ENCODE results near the gene CES3. TPM values are rescaled to one million over a fixed set of nuclear protein-coding genes. Genes with fewer than 3 reads are reported as not detected.
"Not testable (repeated sequence)": the region's sequence is repeated elsewhere in the genome, so short reads cannot be mapped to it uniquely, and the experiment has no call there.

CES3 gene
- total RNA-seq, 2 experiments from 2014 or later = 2.3 to 4.5 TPM

DNA sequence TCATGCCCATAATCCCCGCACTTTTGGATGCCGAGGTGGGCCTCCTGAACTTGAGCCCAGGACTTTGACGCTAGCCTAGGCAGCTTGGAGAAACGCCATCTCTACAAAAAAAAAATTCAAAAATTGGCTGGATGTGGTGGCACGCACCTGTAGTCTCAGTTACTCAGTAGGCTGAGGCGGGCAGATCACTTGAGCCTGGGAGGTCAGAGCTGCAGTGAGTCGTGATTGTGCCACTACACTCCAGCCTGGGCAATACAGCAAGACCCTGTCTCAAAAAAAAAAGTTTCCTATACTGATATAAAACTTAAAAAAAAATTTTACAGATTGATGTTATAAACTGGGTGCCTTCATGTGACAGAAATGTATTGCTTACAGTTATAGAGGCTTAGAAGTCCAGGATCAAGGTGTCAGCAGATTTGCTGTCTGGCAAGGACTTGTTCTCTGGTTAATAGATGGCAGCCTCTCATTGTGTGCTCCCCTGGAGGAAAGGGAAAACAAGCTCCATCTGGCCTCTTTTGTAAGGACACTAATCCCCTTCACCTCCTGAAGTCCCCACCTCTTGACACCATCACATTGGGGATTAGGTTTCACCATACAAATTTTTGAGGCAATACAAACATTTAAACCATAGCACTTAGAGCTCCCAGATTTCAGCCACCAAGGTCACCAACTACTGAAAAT is 8.5 kb upstream of the CES3 start:
- peaks cover 28% of the 10 kb centered on the region for H3K27me3 Mint-ChIP-seq
- H3K4me3 Mint-ChIP-seq = no peak overlapping the region
- ATAC-seq (no peak), DNase-seq (no peak)
- H3K4me1 Mint-ChIP-seq = peaks cover 34% of the 10 kb centered on the region
- H3K36me3 Mint-ChIP-seq = peaks cover 9% of the 10 kb centered on the region
- H3K27ac Mint-ChIP-seq = no peak overlapping the region
- peaks cover 3% of the 10 kb centered on the region for H3K9me3 Mint-ChIP-seq (ENCODE audit: low read depth)
- CTCF ChIA-PET = interaction anchor here (1.0 to 2.3 kb wide), 14 partner anchors 8 to 475 kb away, joined by 3 to 8 read pairs (median 4); partner anchors contain the start of gene CES3

DNA sequence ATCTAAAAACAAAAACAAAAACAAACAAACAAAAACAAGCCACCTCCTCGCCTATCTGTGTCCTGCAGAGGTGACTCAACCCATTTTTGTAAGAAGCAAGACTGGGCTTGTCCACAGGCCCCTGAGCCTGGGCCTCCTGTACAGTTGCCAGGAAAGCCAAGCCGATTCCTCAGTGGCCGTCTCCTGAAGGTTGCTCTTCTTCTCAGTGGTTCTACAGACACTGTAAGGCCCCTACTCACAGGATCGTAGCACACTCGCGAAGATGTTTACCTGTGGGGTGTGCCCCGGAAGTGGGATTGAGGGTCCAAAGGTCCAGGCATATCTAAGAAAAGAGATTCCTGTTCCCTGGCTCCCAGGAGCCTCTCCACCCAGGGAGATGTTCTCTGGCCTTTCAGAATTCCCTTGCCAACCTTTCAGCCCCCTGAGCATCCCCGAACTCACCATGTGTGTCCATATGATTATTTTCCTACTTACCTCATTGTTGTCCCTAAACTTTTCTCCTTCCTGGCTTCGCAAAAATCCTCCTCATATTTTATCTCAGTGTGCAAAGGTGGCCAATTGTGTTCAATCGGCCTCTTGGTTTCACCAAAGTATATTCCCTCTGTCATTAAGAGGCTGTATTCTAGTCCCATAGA is 7.5 kb upstream of the CES3 start:
- Mint-ChIP-seq H3K9me3 (ENCODE audit: low read depth) (peaks cover 3% of the 10 kb centered on the region), H3K36me3 (peaks cover 9% of the 10 kb centered on the region), H3K27ac (no peak overlapping the region), H3K27me3 (peaks cover 23% of the 10 kb centered on the region), H3K4me1 (peaks cover 36% of the 10 kb centered on the region), H3K4me3 (no peak overlapping the region)
- CTCF ChIA-PET = interaction anchor here (0.5 to 2.3 kb wide), 36 partner anchors 7 to 488 kb away, joined by 3 to 13 read pairs (median 4); partner anchors contain the start of genes B3GNT9, CES3, FBXL8 and HSF4
- no peak for DNase-seq
- no peak for ATAC-seq

DNA sequence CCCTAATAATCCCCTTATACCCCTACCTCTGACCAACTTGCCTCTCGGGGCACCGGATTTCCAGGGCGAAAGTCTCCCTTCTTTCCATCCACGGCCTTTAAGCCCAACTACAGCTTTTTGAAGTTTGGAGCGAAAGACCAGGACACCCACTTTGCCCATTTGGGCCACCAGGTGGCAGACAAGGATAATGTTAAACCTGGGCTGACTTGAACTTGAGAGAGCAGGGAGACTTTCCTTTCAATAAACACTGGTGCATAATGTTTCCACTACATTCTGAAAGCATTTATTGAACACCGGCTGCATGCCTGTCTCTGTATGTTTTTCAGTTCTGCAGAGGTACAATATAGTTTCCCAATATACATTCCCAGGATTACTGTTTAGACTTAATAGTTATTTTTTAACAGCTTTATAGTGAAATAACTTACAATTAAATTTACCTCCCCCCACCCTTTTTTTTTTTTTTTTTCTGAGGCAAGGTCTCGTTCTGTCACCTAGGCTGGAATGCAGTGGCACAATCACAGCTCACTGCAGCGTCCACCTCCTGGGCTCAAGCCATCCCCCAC is 6.9 kb upstream of the CES3 start:
- DNase-seq = peak; percentile 88
- CTCF ChIA-PET = interaction anchor here (0.5 to 2.3 kb wide), 32 partner anchors 11 to 488 kb away, joined by 3 to 13 read pairs (median 4); partner anchors contain the start of genes B3GNT9, FBXL8, HSF4 and PDP2
- Mint-ChIP-seq H3K9me3 (ENCODE audit: low read depth) (peaks cover 3% of the 10 kb centered on the region), H3K27ac (no peak overlapping the region), H3K4me1 (peaks cover 40% of the 10 kb centered on the region), H3K27me3 (peaks cover 21% of the 10 kb centered on the region), H3K4me3 (no peak overlapping the region), H3K36me3 (peaks cover 9% of the 10 kb centered on the region)
- ATAC-seq = peak; percentile 89

DNA sequence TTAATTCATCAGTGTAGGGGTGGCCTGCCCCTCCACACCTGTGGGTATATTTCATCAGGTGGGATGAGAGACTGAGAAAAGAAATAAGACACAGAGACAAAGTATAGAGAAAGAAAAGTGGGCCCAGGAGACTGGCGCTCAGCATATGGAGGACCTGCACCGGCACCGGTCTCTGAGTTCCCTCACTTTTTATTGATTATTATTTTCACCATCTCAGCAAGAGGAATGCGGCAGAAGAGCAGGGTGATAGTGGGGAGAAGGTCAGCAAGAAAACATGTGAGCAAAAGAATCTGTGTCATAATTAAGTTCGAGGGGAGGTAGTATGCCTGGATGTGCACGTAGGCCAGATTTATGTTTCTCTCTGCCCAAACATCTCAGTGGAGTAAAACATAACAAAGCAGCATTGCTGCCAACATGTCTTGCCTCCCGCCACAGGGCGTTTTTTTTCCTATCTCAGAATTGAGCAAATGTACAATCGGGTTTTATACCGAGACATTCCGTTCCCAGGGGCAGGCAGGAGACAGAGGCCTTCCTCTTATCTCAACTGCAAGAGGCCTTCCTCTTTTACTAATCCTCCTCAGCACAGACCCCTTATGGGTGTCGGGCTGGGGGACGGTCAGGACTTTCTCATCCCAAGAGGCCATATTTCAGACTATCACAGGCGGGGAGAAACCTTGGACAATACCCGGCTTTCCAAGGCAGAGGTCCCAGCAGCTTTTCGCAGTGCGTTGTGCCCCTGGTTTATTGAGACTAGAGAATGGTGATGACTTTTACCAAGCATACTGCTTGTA is 5.5 kb upstream of the CES3 start:
- not testable (repeated sequence) for H3K4me3 Mint-ChIP-seq; DNase-seq; H3K9me3 Mint-ChIP-seq (ENCODE audit: low read depth); ATAC-seq; H3K27ac Mint-ChIP-seq; H3K36me3 Mint-ChIP-seq
- CTCF ChIA-PET = interaction anchor here (1.3 to 7.4 kb wide), 3 partner anchors 12 to 204 kb away, joined by 3 to 86 read pairs (median 15); partner anchors contain the start of genes FBXL8 and TRADD
- H3K27me3 Mint-ChIP-seq = peaks cover 15% of the 10 kb centered on the region
- H3K4me1 Mint-ChIP-seq = peaks cover 31% of the 10 kb centered on the region

DNA sequence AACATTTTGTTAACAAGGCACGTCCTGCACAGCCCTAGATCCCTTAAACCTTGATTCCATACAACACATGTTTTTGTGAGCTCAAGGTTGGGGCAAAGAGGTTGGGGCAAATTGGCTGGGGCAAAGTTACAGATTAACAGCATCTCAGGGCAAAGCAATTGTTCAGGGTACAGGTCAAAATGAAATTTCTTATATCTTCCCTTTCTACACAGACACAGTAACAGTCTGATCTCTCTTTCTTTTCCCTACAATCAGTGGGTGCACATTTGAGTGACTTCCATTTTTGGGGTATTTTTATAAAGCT is 5.0 kb upstream of the CES3 start:
- not testable (repeated sequence) for ATAC-seq; H3K9me3 Mint-ChIP-seq (ENCODE audit: low read depth); DNase-seq; H3K36me3 Mint-ChIP-seq; H3K27ac Mint-ChIP-seq; H3K4me3 Mint-ChIP-seq
- peaks cover 15% of the 10 kb centered on the region for H3K27me3 Mint-ChIP-seq
- CTCF ChIA-PET = interaction anchor here (1.3 to 7.4 kb wide), 4 partner anchors 12 to 204 kb away, joined by 3 to 86 read pairs (median 17); partner anchors contain the start of genes FBXL8 and TRADD
- peaks cover 33% of the 10 kb centered on the region for H3K4me1 Mint-ChIP-seq

DNA sequence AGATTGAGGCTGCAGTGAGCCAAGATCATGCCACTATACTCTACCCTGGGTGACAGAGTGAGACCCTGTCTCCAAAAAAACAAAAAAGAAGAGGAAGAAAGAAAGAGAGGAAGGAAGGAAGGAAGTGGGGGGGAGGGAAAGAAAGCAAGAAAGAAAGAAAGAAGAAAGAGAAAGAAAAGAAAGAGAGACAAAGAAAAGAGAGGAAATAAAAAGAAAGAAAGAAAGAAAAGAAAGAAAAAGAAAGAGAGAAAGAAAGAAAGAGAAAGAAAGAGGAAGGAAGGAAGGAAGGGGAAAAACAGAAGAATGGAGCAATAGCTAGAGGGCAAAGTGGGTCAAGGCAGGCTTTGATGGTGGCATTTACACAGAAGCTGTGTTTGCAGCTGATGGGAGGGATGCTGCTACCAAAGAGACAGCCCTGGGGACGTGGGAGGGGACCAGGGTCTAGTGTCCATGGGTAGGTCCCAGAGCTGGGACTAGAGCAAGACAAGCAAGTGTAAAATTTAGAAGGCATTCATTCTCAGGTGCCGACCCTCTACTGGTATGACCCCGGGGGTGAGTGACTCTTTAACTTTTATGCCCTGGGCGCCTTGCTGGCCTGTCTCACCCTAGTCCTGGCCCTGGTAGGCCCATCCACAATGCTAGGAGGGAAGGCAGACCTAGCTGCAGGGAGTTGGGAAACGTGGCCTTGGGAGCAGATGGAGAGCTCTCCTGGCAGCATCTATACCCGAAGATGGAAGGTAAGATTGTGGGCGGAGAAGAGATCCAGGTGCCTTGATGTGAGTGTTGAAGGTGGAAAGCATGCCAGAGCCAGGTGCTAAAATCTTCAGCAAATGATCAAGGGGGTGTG is 2.0 kb upstream of the CES3 start:
- H3K27me3 Mint-ChIP-seq = no peaks in the 10 kb centered on the region
- CTCF ChIA-PET = interaction anchor here (0.8 to 7.4 kb wide), 15 partner anchors 9 to 285 kb away, joined by 3 to 86 read pairs (median 5); partner anchors contain the start of genes B3GNT9, FBXL8, TMEM208 and TRADD
- no peak overlapping the region for H3K4me3 Mint-ChIP-seq
- H3K9me3 Mint-ChIP-seq (ENCODE audit: low read depth) = no peaks in the 10 kb centered on the region
- H3K36me3 Mint-ChIP-seq = no peaks in the 10 kb centered on the region
- ATAC-seq (no peak), DNase-seq (no peak)
- peak overlapping the region; percentile 22 for H3K27ac Mint-ChIP-seq
- peaks cover 31% of the 10 kb centered on the region for H3K4me1 Mint-ChIP-seq

DNA sequence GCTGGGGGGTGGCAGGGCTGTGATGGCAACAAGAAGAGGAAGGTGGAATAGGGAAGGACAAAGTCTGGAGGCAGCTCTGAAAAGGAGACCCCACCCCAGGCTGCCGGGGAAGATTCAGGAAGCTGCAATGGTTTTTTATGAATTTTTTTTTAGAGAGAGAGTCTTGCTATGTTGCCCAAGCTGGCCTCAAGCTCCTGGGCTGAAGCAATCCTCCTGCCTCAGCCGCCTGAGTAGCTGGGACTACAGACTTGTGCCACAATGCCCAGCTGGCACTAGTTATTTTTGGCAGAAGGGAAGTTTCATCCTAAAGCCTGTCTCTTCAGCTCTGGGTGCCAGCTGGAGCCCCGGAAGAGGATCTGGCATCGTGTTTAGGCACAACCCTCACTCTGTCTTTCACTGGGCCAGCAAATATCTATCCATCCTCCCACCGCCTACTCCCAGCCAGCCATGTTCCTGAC is 1.3 kb upstream of the CES3 start:
- Mint-ChIP-seq H3K27ac (no peak overlapping the region), H3K4me1 (peaks cover 29% of the 10 kb centered on the region), H3K36me3 (no peaks in the 10 kb centered on the region), H3K4me3 (no peak overlapping the region), H3K9me3 (ENCODE audit: low read depth) (no peaks in the 10 kb centered on the region), H3K27me3 (no peaks in the 10 kb centered on the region)
- CTCF ChIA-PET = interaction anchor here (0.6 to 7.4 kb wide), 14 partner anchors 11 to 285 kb away, joined by 3 to 86 read pairs (median 4); partner anchors contain the start of genes FBXL8 and TRADD
- no peak for DNase-seq
- no peak for ATAC-seq

DNA sequence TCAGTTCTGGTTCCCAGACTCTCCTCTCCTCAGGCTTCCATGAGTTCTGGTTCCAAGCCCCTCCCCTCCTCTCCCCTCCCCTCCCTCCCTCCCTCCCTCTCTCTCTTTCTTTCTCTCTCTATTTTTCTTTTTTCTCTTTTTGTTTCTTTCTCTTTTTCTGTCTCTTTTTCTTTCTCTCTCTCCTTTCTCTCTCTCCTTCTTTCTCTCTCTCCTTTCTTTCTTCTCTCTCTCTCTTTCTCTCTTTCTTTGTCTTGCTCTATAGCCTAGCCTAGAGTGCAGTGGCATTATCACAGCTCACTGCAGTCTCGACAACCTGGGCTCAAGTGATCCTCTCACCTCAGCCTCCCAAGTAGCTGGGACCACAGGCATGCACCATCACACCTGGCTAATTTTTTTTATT is 796 bp upstream of the CES3 start:
- no peak for ATAC-seq
- Mint-ChIP-seq H3K4me1 (peaks cover 29% of the 10 kb centered on the region), H3K36me3 (no peaks in the 10 kb centered on the region), H3K27me3 (no peaks in the 10 kb centered on the region), H3K4me3 (no peak overlapping the region), H3K9me3 (ENCODE audit: low read depth) (no peaks in the 10 kb centered on the region), H3K27ac (no peak overlapping the region)
- CTCF ChIA-PET = interaction anchor here (0.6 to 7.4 kb wide), 21 partner anchors 8 to 225 kb away, joined by 3 to 86 read pairs (median 4); partner anchors contain the start of genes CES4A, FBXL8, MATCAP1 and PDP2
- DNase-seq = no peak

DNA sequence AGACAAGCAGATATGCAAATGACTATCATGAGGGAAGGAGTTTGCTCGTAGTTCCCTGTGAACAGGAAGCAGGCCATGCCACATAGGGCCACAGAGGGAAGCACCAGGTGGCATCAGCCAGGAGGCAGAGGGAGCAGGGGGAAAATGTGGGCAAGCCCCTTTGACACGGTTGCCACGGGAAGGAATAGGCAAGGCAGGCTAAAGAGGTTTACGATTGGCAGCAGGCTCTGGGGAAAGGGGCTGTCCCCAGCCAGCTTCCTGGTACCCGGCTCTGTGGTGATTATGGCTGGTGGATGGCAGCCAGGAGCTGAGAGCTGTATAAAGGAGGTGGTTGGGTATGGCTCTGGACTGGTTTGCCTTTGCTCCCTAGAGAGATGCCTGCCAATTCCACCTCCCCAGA is 848 bp downstream of the CES3 start:
- Mint-ChIP-seq H3K36me3 (no peaks in the 10 kb centered on the region), H3K27me3 (no peaks in the 10 kb centered on the region), H3K4me1 (peaks cover 29% of the 10 kb centered on the region), H3K9me3 (ENCODE audit: low read depth) (no peaks in the 10 kb centered on the region), H3K4me3 (peak overlapping the region; percentile 35), H3K27ac (peak overlapping the region; percentile 72)
- DNase-seq (no peak), ATAC-seq (no peak)
- CTCF ChIA-PET = interaction anchor here (0.8 to 7.4 kb wide), 11 partner anchors 13 to 487 kb away, joined by 3 to 86 read pairs (median 5); partner anchors contain the start of genes FBXL8 and TRADD

DNA sequence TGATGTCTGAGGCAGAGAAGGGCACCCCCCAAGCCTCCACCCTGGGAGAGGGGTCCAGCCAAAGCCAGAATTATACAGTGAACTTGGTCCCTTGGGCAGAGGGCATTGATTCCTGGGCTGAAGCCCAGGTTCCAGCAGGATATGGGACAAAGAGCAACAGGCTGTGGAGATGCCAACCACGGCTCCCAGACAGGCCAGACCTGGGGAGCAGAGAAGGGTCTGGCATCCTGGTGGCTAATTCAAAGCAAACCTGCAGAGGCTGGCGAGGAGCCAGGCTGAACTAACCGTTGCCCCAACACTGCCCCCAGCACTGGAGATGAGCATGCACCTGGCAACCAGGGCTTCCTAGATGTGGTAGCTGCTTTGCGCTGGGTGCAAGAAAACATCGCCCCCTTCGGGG is 3.0 kb downstream of the CES3 start:
- no peaks in the 10 kb centered on the region for H3K27me3 Mint-ChIP-seq

DNA sequence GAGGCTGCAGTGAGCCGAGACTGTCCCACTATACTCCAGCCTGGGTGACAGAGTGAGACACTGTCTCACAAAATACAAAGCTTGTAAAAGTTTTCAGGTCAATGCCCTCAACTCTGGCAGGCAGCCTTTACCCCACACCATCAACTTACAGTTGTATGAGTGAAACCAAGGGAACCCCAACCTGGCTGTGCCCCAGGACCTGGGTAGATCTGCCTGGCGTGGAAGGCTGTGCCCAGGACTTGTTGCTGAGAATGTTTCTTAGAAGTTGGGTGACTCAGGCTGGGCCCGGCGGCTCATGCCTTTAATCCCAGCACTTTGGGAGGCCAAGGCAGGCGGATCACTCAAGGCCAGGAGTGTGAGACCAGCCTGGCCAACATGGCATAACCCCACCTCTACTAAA is 7.8 kb downstream of the CES3 start:
- no peak for ATAC-seq
- CTCF ChIA-PET = interaction anchor here (1.1 to 3.8 kb wide), 3 partner anchors 12 to 74 kb away, joined by 3 to 15 read pairs (median 12); no protein-coding TSS in a partner anchor

More for the DNA sequence above, 3.0 kb downstream of the CES3 start:
- Mint-ChIP-seq H3K36me3 (no peaks in the 10 kb centered on the region), H3K4me1 (peaks cover 14% of the 10 kb centered on the region), H3K4me3 (no peak overlapping the region), H3K27ac (no peak overlapping the region), H3K9me3 (ENCODE audit: low read depth) (no peaks in the 10 kb centered on the region)
- CTCF ChIA-PET = interaction anchor here (0.9 to 2.9 kb wide), 3 partner anchors 10 to 191 kb away, joined by 3 to 10 read pairs (median 3); no protein-coding TSS in a partner anchor
- no peak for ATAC-seq
- no peak for DNase-seq

More for the DNA sequence above, 7.8 kb downstream of the CES3 start:
- no peak overlapping the region for H3K27ac Mint-ChIP-seq
- H3K9me3 Mint-ChIP-seq (ENCODE audit: low read depth) = no peaks in the 10 kb centered on the region
- DNase-seq = no peak
- peaks cover 2% of the 10 kb centered on the region for H3K4me1 Mint-ChIP-seq
- no peak overlapping the region for H3K4me3 Mint-ChIP-seq
- no peaks in the 10 kb centered on the region for H3K27me3 Mint-ChIP-seq
- no peaks in the 10 kb centered on the region for H3K36me3 Mint-ChIP-seq

Measured in activated CD8-positive, alpha-beta memory T cell treated with anti-CD3 and anti-CD28 coated beads, Interleukin-2, amount 10 ng/mL, durations not matched to agents 7 days and 5 days (primary cell).